SK-N-MC (cell line): ENCODE measurements around the gene CAND1.

Experiments
- DNase-seq: peaks from one replicate; pipeline ENCODE4 v3.0.0-alpha.2; 2011; ENCODE audit warnings: low read depth, low spot score
- H3K27ac ChIP-seq: fragments of 200-600 bp; sonication (generic); 2 replicates; pipeline ENCODE4 v1.5.1; 2016; ENCODE audit warnings: mixed run types
- H3K36me3 ChIP-seq: fragments of 200-600 bp; sonication (generic); 2 replicates; pipeline ENCODE4 v1.6.1; 2017; ENCODE audit warnings: antibody characterized with exemption, low read length, mixed read lengths; ENCODE audit not compliant: insufficient read depth
- H3K4me3 ChIP-seq: fragments of 200-600 bp; sonication (generic); 2 replicates; pipeline ENCODE4 v1.5.1; 2016
- H3K9ac ChIP-seq: fragments of 200-600 bp; sonication (generic); 2 replicates; pipeline ENCODE4 v1.8.0; 2017; ENCODE audit warnings: mixed run types, mixed read lengths; ENCODE audit not compliant: insufficient read length
- H3K9me3 ChIP-seq: fragments of 200-600 bp; sonication (generic); 2 replicates; pipeline ENCODE4 v1.6.1; 2017; ENCODE audit warnings: low read depth, mild to moderate bottlenecking, antibody characterized with exemption, low read length, moderate library complexity, mixed read lengths
- EZH2 ChIP-seq: fragments of 200-600 bp; sonication (generic); IDR thresholded peaks from one replicate; pipeline ENCODE4 v1.6.1; 2017; ENCODE audit warnings: antibody characterized with exemption
- FOXP2 ChIP-seq: optimal IDR thresholded peaks from 2 replicates; pipeline ENCODE3; 2011; ENCODE audit warnings: mild to moderate bottlenecking, moderate library complexity; ENCODE audit not compliant: insufficient read depth; ENCODE audit errors: extremely low read length, control extremely low read depth
- POLR2AphosphoS5 ChIP-seq: IDR thresholded peaks from 2 replicates; pipeline ENCODE4 v1.6.1; 2012; ENCODE audit warnings: mild to moderate bottlenecking, low read depth, low read length, borderline replicate concordance

The CAND1 gene

GRCh38 chr12:67268896-67269632 is at the start of gene CAND1:
Gene CAND1, plus strand, starts transcription at chr12:67269358. Its CDS starts 360 bp downstream, at chr12:67269718.
- Histone ChIP-seq H3K4me3 (peak within 1 kb of the TSS; percentile 89), H3K9me3 (no peaks in the 10 kb centered on the region), H3K27ac (peak within 1 kb of the TSS; percentile 99), H3K9ac (peak within 1 kb of the TSS; percentile 91), H3K36me3 (peaks cover 11% of the 10 kb centered on the region)
- TF ChIP-seq FOXP2 (no peak), POLR2AphosphoS5 (peak; percentile 84)
- DNase-seq, result peak; percentile 98

- no peak overlapping the region for H3K27ac ChIP-seq
- H3K9me3 ChIP-seq, result no peaks in the 10 kb centered on the region
- no peak overlapping the region for H3K9ac ChIP-seq
- TF ChIP-seq POLR2AphosphoS5 (no peak), FOXP2 (no peak), EZH2 (no peak)
- no peak for DNase-seq
- no peaks in the 10 kb centered on the region for H3K36me3 ChIP-seq
- H3K4me3 ChIP-seq, result no peak overlapping the region
These were observed 49.1 kb upstream of the CAND1 start for GRCh38 chr12:67220065-67220464.

GRCh38 chr12:67222302-67222701 is 46.9 kb upstream of the CAND1 start:
- no peak for TF ChIP-seq POLR2AphosphoS5
- TF ChIP-seq FOXP2, result no peak
- TF ChIP-seq EZH2, result no peak
- no peak overlapping the region for H3K27ac ChIP-seq
- no peaks in the 10 kb centered on the region for H3K36me3 ChIP-seq
- H3K4me3 ChIP-seq, result no peak overlapping the region
- no peak for DNase-seq
- no peak overlapping the region for H3K9ac ChIP-seq
- H3K9me3 ChIP-seq, result no peaks in the 10 kb centered on the region

GRCh38 chr12:67223225-67223624 is 45.9 kb upstream of the CAND1 start:
- Histone ChIP-seq H3K27ac (no peak overlapping the region), H3K9me3 (no peaks in the 10 kb centered on the region), H3K36me3 (no peaks in the 10 kb centered on the region), H3K4me3 (no peak overlapping the region), H3K9ac (no peak overlapping the region)
- TF ChIP-seq POLR2AphosphoS5, result no peak
- no peak for TF ChIP-seq EZH2
- no peak for TF ChIP-seq FOXP2
- DNase-seq, result no peak

GRCh38 chr12:67237231-67237630 is 31.9 kb upstream of the CAND1 start:
- H3K27ac ChIP-seq, result no peak overlapping the region
- H3K4me3 ChIP-seq, result no peak overlapping the region
- no peaks in the 10 kb centered on the region for H3K36me3 ChIP-seq
- H3K9ac ChIP-seq, result no peak overlapping the region
- no peaks in the 10 kb centered on the region for H3K9me3 ChIP-seq
- DNase-seq, result no peak
- TF ChIP-seq POLR2AphosphoS5, result no peak
- TF ChIP-seq FOXP2, result no peak
- TF ChIP-seq EZH2, result no peak

GRCh38 chr12:67239061-67239460 is 30.1 kb upstream of the CAND1 start:
- DNase-seq, result no peak
- no peaks in the 10 kb centered on the region for H3K36me3 ChIP-seq
- TF ChIP-seq POLR2AphosphoS5 (no peak), FOXP2 (no peak), EZH2 (no peak)
- no peak overlapping the region for H3K4me3 ChIP-seq
- H3K9me3 ChIP-seq, result no peaks in the 10 kb centered on the region
- H3K9ac ChIP-seq, result no peak overlapping the region
- no peak overlapping the region for H3K27ac ChIP-seq

GRCh38 chr12:67241482-67241881 is 27.7 kb upstream of the CAND1 start:
- Histone ChIP-seq H3K36me3 (no peaks in the 10 kb centered on the region), H3K4me3 (no peak overlapping the region), H3K9me3 (no peaks in the 10 kb centered on the region), H3K9ac (no peak overlapping the region), H3K27ac (no peak overlapping the region)
- TF ChIP-seq POLR2AphosphoS5 (no peak), EZH2 (no peak), FOXP2 (no peak)
- no peak for DNase-seq

GRCh38 chr12:67243260-67243659 is 25.9 kb upstream of the CAND1 start:
- no peaks in the 10 kb centered on the region for H3K9me3 ChIP-seq
- no peak for TF ChIP-seq FOXP2
- TF ChIP-seq POLR2AphosphoS5, result no peak
- no peak for TF ChIP-seq EZH2
- H3K27ac ChIP-seq, result no peak overlapping the region
- no peak overlapping the region for H3K9ac ChIP-seq
- no peak for DNase-seq
- H3K4me3 ChIP-seq, result no peak overlapping the region
- no peaks in the 10 kb centered on the region for H3K36me3 ChIP-seq

- Histone ChIP-seq H3K27ac (no peak overlapping the region), H3K36me3 (no peaks in the 10 kb centered on the region), H3K9ac (no peak overlapping the region), H3K4me3 (no peak overlapping the region), H3K9me3 (no peaks in the 10 kb centered on the region)
- DNase-seq, result no peak
- TF ChIP-seq EZH2 (no peak), POLR2AphosphoS5 (no peak), FOXP2 (no peak)
These were observed 23.6 kb upstream of the CAND1 start for GRCh38 chr12:67245571-67245970.
